Limb (tissue), 2 donors: ENCODE data around the gene CTNNA2.
"Not testable (repeated sequence)": the region's sequence is repeated elsewhere in the genome, so short reads cannot be mapped to it uniquely, and the experiment has no call there.

Source experiments
- DNase-seq, 2 donors: peaks; one replicate each; pipeline ENCODE4 v3.0.0-alpha.2; 2016; ENCODE audit errors: extremely low spot score in 2 of 2

Gene CTNNA2

DNA sequence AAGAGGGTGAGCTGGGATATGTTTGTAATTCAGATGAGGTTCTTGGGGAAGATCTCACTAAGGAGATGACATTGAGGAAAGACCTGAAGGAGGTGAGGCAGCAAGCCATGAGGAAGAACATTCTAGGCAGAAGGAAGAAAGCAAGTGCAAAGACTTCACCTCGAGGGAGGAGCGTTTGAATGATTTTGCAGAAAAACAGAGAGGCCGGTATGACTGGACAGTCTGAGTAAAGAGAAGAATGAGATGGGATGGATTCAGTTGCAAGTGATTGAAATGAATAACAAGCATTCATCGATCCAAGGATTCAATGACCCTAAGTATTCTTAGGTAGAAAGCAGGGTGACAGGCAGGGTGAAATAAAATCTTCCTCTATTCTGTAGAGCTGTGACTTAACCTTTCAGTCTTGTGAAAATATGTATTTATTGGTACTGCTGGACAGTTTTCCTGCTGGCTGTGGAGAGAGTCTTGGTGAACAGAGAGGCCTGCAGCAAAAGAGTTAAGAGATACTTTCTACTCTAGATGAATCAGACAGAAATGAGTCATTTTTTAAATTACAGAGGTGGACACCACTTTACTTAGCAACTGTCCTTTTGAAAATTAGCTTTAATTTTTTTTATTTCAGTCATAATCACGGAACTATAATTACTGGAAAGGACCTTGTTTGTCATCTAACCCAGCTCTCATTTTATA lies 513.3 kb downstream of the CTNNA2 start:
- no peak for DNase-seq

DNA sequence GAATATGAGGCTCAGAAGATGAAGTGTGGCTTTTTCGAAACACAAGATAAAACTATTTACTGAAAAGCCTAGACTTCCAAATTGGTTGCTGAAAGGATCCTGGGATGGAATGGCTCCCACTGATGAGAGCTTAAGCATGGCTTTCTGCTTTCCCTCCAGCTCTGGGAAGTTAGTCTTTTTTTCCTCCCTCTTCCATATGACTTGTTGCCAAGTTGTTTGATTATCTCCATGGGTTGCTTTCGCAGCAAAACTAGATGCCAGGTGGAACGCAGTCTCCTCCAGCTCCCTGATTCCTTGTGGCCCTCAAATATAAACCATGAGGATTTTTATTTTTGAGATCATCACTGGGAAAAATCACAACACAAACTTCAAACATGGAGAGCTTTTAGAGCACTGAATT lies 515.2 kb downstream of the CTNNA2 start:
- DNase-seq: no peak

DNA sequence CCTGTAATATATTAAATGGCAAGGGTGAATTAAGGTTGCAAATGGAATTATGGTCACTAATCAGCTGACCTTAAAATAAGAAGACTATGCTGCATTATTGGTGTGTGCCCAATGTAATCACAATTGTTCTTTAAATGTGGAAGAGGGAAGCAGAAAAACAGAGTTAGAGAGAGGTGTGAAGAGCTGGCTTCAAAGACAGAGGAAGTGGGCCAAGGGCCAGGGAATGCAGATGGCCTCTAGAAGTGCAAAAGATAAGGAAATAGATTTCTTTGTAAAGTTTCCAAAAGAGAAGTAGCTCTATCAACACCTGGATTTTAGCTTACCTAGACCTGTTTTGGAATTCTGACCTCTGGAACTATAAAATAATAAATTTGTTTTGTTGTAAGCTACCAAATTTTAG lies 515.7 kb downstream of the CTNNA2 start:
- no peak for DNase-seq

DNA sequence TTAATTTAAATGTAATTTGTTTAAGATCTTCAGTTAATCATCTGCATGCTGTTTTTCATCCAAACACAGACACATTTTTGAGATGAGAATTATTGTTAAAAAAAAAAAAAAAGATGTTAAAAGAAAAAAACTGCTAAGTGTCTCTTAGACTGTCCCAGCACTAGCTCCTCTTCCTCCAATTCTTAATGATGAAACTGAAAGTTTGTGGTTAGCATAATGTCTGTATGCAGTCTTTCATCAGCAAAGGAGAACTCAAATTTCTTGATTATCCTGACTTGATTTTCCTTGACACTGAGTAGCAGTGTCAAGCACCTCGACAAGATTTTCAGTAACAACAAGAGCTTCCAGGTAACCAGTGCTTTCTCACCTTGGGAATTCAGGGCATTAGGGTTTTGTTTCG lies 517.3 kb downstream of the CTNNA2 start:
- no peak for DNase-seq

DNA sequence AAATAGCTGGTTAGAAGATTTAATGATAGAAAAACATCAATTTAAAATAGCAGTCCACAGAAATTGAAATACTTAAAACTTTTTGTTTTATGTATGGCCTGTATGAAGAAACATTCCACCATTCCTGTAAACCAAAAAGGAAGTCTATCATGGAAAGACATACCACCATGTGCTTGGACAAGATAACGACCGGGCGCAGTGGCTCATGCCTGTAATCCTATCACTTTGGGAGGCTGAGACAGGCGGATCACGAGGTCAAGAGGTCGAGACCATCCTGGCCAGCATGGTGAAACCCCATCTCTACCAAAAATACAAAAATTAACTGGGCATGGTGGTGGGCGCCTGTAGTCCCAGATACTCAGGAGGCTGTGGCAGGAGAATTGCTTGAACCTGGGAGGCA lies 519.8 kb downstream of the CTNNA2 start:
- not testable (repeated sequence) for DNase-seq

DNA sequence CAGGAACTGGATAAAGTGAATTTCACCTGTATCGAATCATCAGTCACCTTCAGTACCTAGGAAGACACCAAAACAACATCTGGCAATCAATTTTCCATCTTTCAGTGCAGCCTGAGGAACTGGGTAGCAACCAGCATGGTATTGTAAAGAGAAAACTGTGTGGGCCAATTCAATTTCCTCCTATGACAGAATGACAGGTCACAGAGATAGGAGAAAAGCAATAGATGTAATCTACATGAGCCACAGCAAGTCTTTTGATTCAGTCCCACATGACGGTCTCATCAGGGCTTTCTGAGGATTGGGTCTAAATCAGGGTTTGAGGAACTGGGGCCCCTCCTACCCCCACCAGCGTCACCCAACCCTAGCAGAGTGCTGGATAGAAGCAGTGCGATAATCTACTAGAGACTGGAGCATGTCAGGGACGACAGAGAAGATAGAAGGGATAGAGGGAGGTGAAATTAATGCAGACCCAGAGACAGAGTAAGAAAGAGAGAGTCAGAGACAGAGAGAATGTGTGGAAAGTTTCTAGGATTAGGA lies 523.0 kb downstream of the CTNNA2 start:
- DNase-seq: no peak

DNA sequence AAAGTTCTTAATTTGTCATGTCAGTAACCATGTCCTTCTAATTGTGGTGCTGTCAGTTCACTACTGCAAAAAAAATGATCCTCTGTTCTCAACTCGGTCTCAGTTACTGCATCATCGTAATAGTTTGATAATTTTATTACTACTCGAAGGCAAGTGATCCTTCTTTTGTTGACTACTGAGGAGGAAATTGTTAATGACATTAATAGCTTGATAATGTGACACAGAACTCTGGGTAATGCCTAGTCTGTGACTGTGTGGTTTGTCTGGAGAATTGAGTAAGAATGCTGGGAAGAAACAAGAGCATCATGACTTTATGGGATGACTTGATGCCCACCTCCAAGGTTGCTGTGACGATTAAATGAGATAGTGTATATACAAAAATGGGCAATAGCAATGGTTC lies 524.5 kb downstream of the CTNNA2 start:
- DNase-seq: no peak

DNA sequence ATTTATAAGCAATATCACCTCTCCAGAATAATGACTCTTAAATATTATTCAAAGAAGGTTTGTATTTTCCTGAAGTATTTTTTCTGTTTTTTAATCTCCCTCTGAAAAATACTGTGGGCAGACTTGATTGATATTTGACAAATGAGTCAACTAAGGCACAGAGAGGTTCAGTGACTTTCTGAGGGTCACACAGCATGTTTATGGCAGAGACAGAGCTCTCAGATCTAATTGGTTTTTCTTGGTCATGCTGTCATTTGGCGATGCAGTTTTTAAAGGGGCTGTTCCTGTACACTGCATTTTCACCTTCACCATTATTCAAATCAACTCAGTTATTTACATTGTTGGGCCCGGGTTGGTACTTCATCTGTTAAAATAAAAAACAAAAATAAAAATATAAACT lies 527.4 kb downstream of the CTNNA2 start:
- no peak for DNase-seq

DNA sequence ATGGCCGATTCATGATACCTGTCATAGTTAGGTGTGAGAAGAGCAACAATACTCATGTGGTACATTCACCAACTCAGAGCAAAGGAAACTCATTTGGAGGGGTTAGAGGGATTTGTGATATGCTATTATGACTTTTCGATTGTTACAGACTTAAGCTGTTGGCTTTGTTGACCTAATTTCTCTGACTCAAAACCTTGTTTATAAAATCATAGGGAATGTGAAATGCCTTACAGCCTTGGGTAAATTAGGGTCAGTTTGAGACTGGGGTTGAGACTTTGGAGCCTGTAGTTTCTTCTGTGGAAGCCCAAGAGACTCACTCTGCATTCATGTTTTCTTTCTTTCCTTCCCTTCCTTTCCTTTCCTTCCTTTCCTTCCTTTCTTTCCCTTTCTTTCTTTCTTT lies 529.8 kb downstream of the CTNNA2 start:
- no peak for DNase-seq

DNA sequence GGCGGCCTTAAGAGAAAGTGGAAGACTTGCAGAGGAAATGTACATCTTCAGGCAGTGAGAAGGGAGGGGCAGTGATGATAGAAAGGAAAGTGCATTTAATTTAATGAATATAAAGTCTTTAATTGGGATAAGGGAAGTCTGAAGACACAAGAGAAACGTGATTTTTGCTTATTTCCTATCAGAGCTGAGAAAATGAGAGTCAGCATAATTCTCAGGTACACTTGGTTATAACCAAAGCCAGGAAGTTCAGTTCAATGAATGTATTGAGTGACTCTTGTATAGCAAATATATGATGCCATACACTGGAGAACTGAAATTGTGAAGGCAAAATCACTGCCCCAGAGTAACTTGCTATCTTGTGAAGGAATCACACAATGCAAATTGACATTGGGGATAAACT lies 535.4 kb downstream of the CTNNA2 start:
- DNase-seq: no peak

DNA sequence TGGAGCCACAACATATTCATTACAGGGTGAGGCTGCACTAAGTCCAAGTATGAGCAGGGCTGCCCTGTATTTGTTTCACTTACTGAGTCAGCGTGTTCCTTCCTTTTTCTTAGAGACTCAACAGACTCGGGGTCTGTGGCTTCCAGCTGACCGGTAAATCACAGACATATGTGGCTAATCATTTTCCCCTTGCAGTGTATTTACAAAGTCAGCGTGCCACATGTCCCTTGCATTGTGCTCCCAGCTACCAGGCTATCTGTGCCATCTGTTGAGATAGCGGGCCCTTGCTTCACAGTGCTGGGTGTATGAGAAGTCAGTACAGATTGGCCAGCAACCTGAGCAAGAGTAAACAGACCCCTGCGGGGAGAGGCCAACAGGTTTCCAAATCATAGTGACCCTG lies 537.4 kb downstream of the CTNNA2 start:
- no peak for DNase-seq

DNA sequence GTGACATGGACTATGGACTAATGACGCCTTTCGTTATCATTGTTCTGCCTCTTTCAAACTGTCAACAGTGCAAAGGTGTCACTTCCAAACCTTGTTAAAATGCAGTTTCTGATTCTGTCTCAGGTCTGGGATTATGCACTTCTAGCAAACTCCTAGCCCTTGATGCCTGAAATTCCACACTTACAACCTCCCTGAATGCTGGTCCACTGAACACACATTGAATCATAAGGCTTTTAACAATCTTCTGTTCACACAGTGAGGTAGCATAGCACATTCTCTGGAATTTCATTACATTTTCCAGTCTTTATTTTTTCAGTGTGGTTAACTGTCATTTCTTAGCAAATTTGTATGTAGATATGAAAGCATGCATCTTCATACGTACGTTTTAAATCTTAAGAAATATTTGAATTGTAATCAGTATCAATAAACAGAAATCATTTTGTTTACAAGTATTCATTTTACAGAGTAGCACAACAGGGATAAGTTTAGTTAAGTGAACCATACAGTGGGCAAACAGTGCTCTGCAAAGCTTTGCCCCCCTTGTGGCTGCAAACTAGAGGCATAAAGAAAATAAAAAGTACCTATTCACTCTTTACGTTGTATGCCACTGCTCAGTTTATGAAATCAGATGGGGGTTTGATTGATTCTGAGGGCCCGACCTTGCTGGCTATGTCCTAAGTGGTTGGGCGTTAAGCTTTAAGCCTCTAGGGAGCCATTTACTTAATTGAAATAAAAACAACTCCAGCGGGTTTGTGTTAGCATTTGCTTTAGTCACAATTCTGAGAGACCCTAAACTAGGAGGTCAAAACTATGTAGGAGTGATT lies 540.9 kb downstream of the CTNNA2 start:
- DNase-seq: no peak

DNA sequence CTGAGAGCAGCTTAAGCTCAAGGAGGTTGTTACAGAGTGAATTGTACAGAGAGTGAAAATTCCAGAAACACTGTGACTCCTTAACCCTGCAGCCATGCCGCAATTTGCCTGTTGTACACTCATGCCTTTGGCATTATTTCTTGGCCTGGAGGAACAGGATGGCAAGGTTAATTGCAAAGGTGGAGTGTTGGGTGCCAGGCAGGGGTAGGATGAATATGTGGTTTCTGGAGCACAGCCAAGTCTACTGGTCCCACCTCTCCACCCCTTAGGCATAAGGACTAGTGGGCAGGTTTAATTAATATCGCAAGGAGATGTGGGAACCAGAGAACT lies 541.5 kb downstream of the CTNNA2 start:
- no peak for DNase-seq

DNA sequence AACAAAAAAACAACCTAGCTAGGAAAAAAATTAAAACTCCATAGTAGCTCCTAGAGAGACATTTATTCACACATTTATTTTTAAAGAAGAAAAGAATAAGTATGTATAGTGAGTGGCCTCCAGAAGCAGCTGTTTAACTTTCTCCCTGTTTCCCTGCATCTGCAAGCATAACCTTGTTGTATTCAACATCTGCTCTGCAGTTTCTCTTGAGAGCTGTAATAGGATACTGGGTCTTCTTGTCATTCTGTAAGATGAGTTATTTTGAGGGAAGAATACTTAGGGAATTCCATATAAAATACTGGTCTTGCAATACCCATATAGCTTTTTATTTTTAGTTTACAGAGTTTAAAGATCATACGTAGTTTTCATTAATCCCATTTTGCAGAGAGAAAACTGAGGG lies 545.1 kb downstream of the CTNNA2 start:
- no peak for DNase-seq

DNA sequence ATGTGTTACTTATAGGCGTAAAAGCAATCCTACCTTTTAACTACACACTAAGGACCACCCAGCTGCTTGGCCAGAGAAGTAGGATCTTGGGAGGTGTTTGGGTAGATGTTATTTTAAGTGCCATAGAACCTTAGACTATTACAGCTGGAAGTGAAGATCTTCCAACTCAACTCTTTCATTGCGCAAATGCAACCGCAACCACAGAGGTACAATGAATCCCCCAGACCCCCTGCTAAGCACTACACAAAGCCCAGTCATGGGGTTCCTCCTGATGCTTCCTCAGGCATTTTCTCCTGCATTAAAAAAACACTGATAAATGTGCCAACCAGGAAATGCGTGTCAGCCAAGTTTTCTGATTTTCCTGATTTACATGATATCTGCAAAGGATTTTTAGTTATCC lies 545.7 kb downstream of the CTNNA2 start:
- no peak for DNase-seq

DNA sequence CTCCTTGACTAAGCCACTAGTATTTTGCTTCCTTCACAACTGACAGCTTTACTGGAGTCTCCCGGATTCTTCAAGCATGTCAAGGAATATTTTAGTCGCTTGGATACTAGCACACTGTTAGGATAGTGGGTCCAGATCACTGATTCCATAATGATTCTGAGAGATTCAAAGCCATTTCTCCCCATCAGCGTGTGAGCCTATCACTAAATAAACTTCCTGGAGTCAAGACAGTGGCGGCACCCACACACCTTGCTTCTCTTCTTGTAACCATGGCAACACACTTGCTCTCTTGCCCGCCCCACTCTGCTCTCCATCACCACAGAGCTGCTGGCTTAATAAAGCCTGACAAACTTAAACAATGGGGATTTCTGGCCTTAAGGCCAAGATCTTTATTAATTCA lies 546.6 kb downstream of the CTNNA2 start:
- no peak for DNase-seq

DNA sequence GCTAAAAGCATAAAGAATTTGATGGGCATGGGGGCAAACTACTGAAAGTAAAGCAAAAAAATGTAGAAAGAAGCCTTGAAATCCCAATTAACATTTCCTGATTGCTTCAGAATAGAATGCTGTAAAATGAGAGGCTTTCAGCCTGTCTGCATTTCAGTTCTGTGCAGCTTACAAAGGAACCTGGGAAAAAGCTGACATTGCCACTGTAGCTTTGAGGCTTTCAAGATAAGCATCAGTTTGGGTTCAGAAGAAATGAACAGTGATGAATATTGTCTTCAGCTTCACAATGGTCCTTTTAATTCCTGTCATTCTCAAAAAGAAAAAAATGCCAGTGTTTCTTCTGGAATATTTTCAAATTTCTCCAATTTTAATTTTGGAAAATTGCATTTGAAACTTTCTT lies 549.0 kb downstream of the CTNNA2 start:
- DNase-seq: no peak

DNA sequence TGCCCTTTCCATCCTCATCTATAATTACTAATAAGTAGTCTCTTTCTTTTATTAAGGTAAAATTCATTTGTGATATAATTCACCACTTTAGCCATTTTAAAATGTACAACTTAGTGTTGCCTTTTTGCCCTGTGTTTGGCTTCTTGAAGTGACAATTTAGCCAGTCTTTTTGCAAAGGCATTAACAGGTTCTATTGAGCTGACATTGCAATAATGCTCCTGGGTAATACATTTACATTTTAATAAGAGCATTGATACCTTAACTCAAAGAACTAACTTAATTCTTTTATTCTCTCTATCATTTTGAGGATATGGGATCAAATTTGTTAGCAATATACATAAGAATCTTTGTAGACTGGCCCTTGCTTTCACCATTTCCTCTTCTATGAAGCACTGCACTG lies 549.4 kb downstream of the CTNNA2 start:
- DNase-seq: no peak

DNA sequence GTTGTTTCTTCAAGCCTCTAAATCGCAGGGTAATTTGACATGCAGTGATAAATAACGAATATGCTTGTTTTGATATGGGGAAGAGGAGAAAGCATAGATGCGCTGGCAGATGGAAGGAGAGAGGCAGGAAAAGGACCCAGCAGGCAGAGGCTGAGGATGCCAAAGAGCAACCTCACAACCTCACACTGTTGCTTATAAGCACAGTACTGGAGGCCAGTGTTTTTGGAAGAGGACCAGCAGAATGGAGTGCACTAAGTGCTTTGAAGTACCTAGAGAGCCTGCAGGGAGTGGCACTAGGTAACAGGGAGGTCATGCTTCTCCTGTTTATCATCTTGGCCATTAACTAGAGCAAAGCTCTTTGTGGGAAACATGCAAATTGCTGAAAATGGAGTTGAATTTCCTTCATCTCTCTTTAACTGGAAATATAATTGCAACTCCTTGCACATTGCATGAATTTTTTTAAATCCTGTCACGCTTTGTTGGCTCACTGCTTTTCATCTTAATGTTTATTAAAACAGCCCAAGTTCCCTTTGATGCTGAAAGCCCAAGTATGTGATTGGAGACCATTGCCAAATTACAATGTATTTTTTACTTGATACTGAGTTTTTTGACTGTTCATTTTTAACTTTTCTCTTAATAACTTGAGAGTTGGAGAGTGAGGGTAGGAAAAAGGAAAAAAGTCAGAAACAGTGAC lies 555.3 kb downstream of the CTNNA2 start:
- no peak for DNase-seq

DNA sequence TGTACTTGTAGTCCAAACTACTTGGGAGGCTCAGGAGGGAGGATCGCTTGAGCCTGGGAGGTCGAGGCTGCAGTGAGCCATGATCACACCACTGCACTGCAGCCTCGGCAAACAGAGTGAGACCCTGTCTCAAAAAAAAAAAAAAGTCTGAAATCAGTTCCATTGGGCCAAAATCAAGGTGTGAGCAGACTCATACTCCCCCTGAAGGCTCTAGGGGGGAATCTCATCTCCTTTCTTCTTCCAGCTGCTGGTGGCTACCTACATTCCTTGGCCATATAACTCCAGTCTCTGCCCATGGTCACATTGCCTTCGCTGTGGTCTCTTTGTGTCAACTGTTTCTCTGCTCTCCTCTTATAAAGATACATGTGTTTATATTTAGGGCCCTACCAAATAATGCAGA lies 557.7 kb downstream of the CTNNA2 start:
- no peak for DNase-seq

DNA sequence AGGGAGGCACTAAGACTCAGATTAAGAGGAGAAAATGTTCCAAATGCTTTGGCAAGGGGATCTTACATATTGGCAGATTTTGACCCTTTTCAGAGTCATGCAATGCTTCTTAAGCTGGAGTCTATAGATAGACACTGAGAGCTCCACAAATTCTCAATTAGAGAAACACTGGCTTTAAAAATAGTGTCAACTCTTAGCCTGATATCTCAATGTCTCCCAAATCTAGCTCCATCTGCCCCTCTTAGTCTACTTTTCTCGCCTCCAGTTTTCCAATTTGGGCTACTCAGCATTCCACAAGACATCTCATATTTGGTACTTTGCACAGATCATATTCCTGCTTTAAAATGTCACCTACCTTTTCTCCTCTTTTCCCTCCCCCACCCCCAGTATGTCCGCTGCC lies 559.1 kb downstream of the CTNNA2 start:
- no peak for DNase-seq

DNA sequence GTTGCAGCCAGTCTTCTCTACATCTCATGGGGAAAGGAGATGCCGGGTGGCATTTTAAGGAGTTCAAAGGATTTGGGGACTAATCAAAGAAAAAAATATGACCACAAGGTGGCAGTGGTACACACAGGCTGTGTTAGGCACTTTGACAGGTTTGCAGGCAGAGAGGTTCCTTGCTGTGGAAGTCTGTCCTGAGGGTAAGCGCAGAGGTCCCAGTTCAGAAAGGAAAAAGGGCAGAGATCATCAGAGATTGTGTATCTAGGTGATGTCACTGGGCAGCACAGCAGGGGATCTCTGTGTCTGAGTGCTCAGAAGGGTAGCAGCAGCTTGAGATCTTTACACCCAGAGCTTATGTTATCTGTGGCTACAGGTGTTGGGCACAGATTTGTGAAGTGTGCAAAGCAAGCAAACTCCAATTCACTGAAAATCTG lies 560.3 kb downstream of the CTNNA2 start:
- peak; percentile 43 to 75 for DNase-seq
